IMR-90 (cell line): ENCODE measurements around the gene NMRAL1. TPM values are rescaled to one million over a fixed set of nuclear protein-coding genes. Genes with fewer than 3 reads are reported as not detected.

Source experiments
- ATAC-seq: fragments of 200-7000 bp; cut with Tn5 transposase; 2 replicates; pipeline ENCODE4 v1.9.1; 2020; ENCODE audit warnings: low read depth, mild to moderate bottlenecking, moderate library complexity
- BruUV-seq: library from RNA; stranded (reverse); fragments of 400-500 nt; replicated peaks from 2 replicates; lab custom pipeline; 2021; lab: Mats Ljungman, UMichigan
- CTCF ChIA-PET: fragments of 300-600 bp; formaldehyde crosslinking; extraction: SDS; loops from one replicate; lab custom pipeline; 2021; ENCODE audit warnings: antibody characterized with exemption; lab: Yijun Ruan, JAX
- POLR2A ChIA-PET: fragments of 300-600 bp; sonication (Branson Sonifier 250); formaldehyde crosslinking; loops from one replicate; lab custom pipeline; 2022; ENCODE audit warnings: antibody characterized with exemption; ENCODE audit not compliant: unreplicated experiment; lab: Charles Lee
- DNase-seq: peaks from one replicate; pipeline ENCODE4 v3.0.0; 2013
- H2AFZ ChIP-seq: replicated peaks from 2 replicates; pipeline ENCODE3; 2013; ENCODE audit warnings: low read length, mild to moderate bottlenecking; ENCODE audit not compliant: poor library complexity
- H2AK5ac ChIP-seq: 2 replicates; pipeline ENCODE4 v1.6.1; 2013; ENCODE audit warnings: low read depth, low read length, inconsistent platforms
- H2AK9ac ChIP-seq: replicated peaks from 2 replicates; pipeline ENCODE3; 2013; ENCODE audit warnings: mild to moderate bottlenecking, low read depth, low read length, moderate library complexity; ENCODE audit not compliant: poor library complexity
- H2BK120ac ChIP-seq: 2 replicates; pipeline ENCODE4 v1.6.1; 2013; ENCODE audit warnings: low read depth, low read length, inconsistent platforms
- H2BK15ac ChIP-seq: 3 replicates; pipeline ENCODE4 v1.6.1; 2013; ENCODE audit warnings: low read depth, low read length, inconsistent platforms
- H2BK20ac ChIP-seq: 2 replicates; pipeline ENCODE4 v1.6.1; 2013; ENCODE audit warnings: low read depth, mild to moderate bottlenecking, inconsistent platforms, low read length, moderate library complexity
- H2BK5ac ChIP-seq: 2 replicates; pipeline ENCODE4 v1.6.1; 2013; ENCODE audit warnings: mild to moderate bottlenecking, low read depth, low read length, inconsistent platforms; ENCODE audit not compliant: poor library complexity, severe bottlenecking
- H3K14ac ChIP-seq: replicated peaks from 2 replicates; pipeline ENCODE4 v1.6.1; 2013; ENCODE audit warnings: low read depth, low read length, inconsistent platforms
- H3K18ac ChIP-seq: 2 replicates; pipeline ENCODE4 v1.6.1; 2013; ENCODE audit warnings: low read depth, low read length, control low read depth
- H3K23ac ChIP-seq: 2 replicates; pipeline ENCODE4 v1.6.1; 2013; ENCODE audit warnings: low read depth, low read length, inconsistent platforms
- H3K27ac ChIP-seq: 2 replicates; pipeline ENCODE4 v1.5.1; 2013; ENCODE audit warnings: mild to moderate bottlenecking, control low read depth, low read length; ENCODE audit not compliant: insufficient read depth
- H3K27me3 ChIP-seq: 2 replicates; pipeline ENCODE4 v1.6.1; 2013; ENCODE audit warnings: low read length; ENCODE audit not compliant: control insufficient read depth, insufficient read depth
- H3K36me3 ChIP-seq: 2 replicates; pipeline ENCODE4 v1.6.1; 2013; ENCODE audit warnings: low read length, mixed read lengths; ENCODE audit not compliant: control insufficient read depth, insufficient read depth
- H3K4ac ChIP-seq: 2 replicates; pipeline ENCODE4 v1.6.1; 2013; ENCODE audit warnings: low read depth, low read length, inconsistent platforms
- H3K4me1 ChIP-seq: 2 replicates; pipeline ENCODE4 v1.6.1; 2013; ENCODE audit warnings: low read length, mixed read lengths; ENCODE audit not compliant: control insufficient read depth, insufficient read depth
- H3K4me2 ChIP-seq: 2 replicates; pipeline ENCODE4 v1.6.1; 2013; ENCODE audit warnings: low read depth, mild to moderate bottlenecking, control low read depth, low read length, moderate library complexity
- H3K4me3 ChIP-seq: 2 replicates; pipeline ENCODE4 v1.5.1; 2013; ENCODE audit warnings: low read depth, mild to moderate bottlenecking, control low read depth, low read length, moderate library complexity; ENCODE audit not compliant: insufficient read depth
- H3K56ac ChIP-seq: 2 replicates; pipeline ENCODE4 v1.6.1; 2013; ENCODE audit warnings: low read length, inconsistent platforms; ENCODE audit not compliant: insufficient read depth; ENCODE audit errors: extremely low read depth
- H3K79me1 ChIP-seq, 2 experiments: 2 replicates each; pipeline ENCODE4 v1.6.1; 2013; ENCODE audit warnings: low read length in 2 of 2, inconsistent platforms in 1 of 2, low read depth in 1 of 2
- H3K9ac ChIP-seq: 2 replicates; pipeline ENCODE4 v1.6.1; 2013; ENCODE audit warnings: low read depth, low read length, control low read depth
- H3K9me1 ChIP-seq: 2 replicates; pipeline ENCODE4 v1.6.1; 2013; ENCODE audit warnings: low read length, inconsistent platforms; ENCODE audit not compliant: insufficient read depth
- H3K9me3 ChIP-seq: 2 replicates; pipeline ENCODE4 v1.6.1; 2013; ENCODE audit warnings: low read length; ENCODE audit not compliant: control insufficient read depth, insufficient read depth
- H4K20me1 ChIP-seq: 2 replicates; pipeline ENCODE4 v1.6.1; 2013; ENCODE audit warnings: low read length, inconsistent platforms; ENCODE audit not compliant: insufficient read depth
- H4K5ac ChIP-seq: 2 replicates; pipeline ENCODE4 v1.6.1; 2013; ENCODE audit warnings: mild to moderate bottlenecking, low read depth, low read length, control low read depth
- H4K8ac ChIP-seq, 2 experiments: 2 replicates each; pipeline ENCODE4 v1.6.1; 2013; ENCODE audit warnings: low read depth in 2 of 2, low read length in 2 of 2, control low read depth in 1 of 2, inconsistent platforms in 1 of 2
- H4K91ac ChIP-seq: 2 replicates; pipeline ENCODE4 v1.6.1; 2013; ENCODE audit warnings: low read depth, low read length, inconsistent platforms; ENCODE audit not compliant: insufficient read depth
- CHD1 ChIP-seq: IDR thresholded peaks from 2 replicates; pipeline ENCODE4 v1.6.1; 2012; ENCODE audit warnings: low read depth, low read length, improper control_type of control experiment
- MAZ ChIP-seq: IDR thresholded peaks from 2 replicates; pipeline ENCODE4 v1.6.1; 2012; ENCODE audit warnings: low read depth, mild to moderate bottlenecking, low read length, improper control_type of control experiment, moderate library complexity, borderline replicate concordance
- NFE2L2 ChIP-seq: fragments of 150-350 bp; IDR thresholded peaks from 2 replicates; pipeline ENCODE4 v1.6.1; 2016; ENCODE audit warnings: low read depth, mild to moderate bottlenecking, low read length
- RCOR1 ChIP-seq: IDR thresholded peaks from 2 replicates; pipeline ENCODE4 v1.6.1; 2012; ENCODE audit warnings: mild to moderate bottlenecking, low read length, improper control_type of control experiment; ENCODE audit not compliant: insufficient replicate concordance
- SMC3 ChIP-seq: fragments of 150-350 bp; IDR thresholded peaks from 2 replicates; pipeline ENCODE4 v1.6.1; 2016; ENCODE audit warnings: low read depth, mild to moderate bottlenecking, antibody characterized with exemption, low read length, moderate library complexity
- USF2 ChIP-seq: fragments of 150-350 bp; IDR thresholded peaks from 2 replicates; pipeline ENCODE4 v1.6.1; 2017; ENCODE audit warnings: mild to moderate bottlenecking, antibody characterized with exemption, low read length, low read depth
- WGBS, 2 experiments: methylation state at CpG; one replicate each; pipeline versions ENCODE4 v1.1.5 to v1.1.7; 2013; ENCODE audit warnings: missing lambda C conversion rate in 2 of 2; ENCODE audit not compliant: insufficient read length in 1 of 2; ENCODE audit errors: extremely low coverage in 2 of 2; 5-methylcytosine and 5-hydroxymethylcytosine counted together
- dilution Hi-C: fragments of 300-500 bp; cut with HindIII; formaldehyde crosslinking; loops from one replicate; pipeline ENCODE4 v1.14.3; 2018; ENCODE audit warnings: low sequenced_read_pairs; ENCODE audit not compliant: unreplicated experiment
- in situ Hi-C: fragments of 300-500 bp; cut with MboI; formaldehyde crosslinking; loops from 3 replicates; pipeline ENCODE4 v1.14.3; 2019; ENCODE audit warnings: low sequenced_read_pairs, inconsistent platforms, mixed read lengths
- intact Hi-C: fragments of 100-400 bp; cut with micrococcal nuclease; formaldehyde crosslinking; loops from 2 replicates; pipeline ENCODE4 v1.10.0; 2022
- polyA plus RNA-seq, 3 experiments: library from polyadenylated mRNA; depleted of rRNA; stranded (reverse); fragments of >200 nt; gene quantifications; 2 replicates each; pipeline ENCODE4 v1.2.3, GENCODE V29; 2012; ENCODE audit warnings: low replicate concordance in 1 of 3
- total RNA-seq: library from RNA; depleted of rRNA; stranded (reverse); fragments of >200 nt; gene quantifications from 2 replicates; pipeline ENCODE4 v1.2.3, GENCODE V29; 2012
- TF ChIP-seq, protein P1 (sequence below): conservative IDR thresholded peaks from 2 replicates; pipeline ENCODE4 v1.5.1; 2012; ENCODE audit warnings: mild to moderate bottlenecking, low read depth, low read length, improper control_type of control experiment

NMRAL1 gene
- total and polyA plus RNA-seq, 2 of the 4 experiments (the other 2 are of a cell fraction) = 48.6 to 67.6 TPM

DNA sequence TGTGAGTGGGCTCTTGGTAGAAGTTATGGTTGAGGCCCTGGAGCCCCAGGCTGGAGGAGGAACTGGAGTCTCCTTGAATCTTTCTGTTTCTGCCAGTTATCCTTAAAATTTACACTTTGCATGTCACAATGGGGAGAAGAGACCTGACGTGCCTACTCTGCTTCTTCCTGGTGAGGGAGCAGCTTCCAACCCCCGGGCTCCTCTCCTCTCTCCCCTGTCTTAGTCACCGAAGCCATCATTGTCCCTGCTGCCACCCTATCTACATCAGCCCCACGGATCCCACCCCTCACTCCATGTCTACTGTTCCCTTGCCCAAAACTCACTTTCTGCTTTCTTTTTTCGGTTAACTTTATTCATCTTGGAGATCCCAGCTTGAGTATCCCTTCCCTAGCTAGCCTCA is 31.2 kb downstream of the NMRAL1 start:
- Histone ChIP-seq H2AFZ (no peak overlapping the region), H3K9ac (no peak overlapping the region), H2BK15ac (no peak overlapping the region), H3K4me2 (no peak overlapping the region), H3K4ac (no peak overlapping the region), H2AK9ac (no peak overlapping the region), H3K9me1 (no peaks in the 10 kb centered on the region), H3K4me3 (no peak overlapping the region), H3K27me3 (no peaks in the 10 kb centered on the region), H3K4me1 (no peaks in the 10 kb centered on the region), H3K79me1 (peaks cover 9 to 11% of the 10 kb centered on the region in 2 experiments; a peak in 2 of 4 replicates), H4K91ac (no peak overlapping the region), H2BK20ac (no peak overlapping the region), H4K5ac (no peak overlapping the region), H3K18ac (no peak overlapping the region), H2BK5ac (no peak overlapping the region), H2BK120ac (no peak overlapping the region), H3K27ac (no peak overlapping the region), H4K8ac (no peak overlapping the region), H3K56ac (no peak overlapping the region), H3K23ac (no peak overlapping the region), H3K14ac (no peak overlapping the region), H3K36me3 (peaks cover 58% of the 10 kb centered on the region), H4K20me1 (no peaks in the 10 kb centered on the region), H2AK5ac (no peak overlapping the region), H3K9me3 (no peaks in the 10 kb centered on the region)
- ChIA-PET CTCF (no interaction called here), POLR2A (no interaction called here)
- WGBS, 2 experiments = 0% methylated on average over 1 of the region's 5 CpGs; no CpG with 5 or more reads in 1 of the 2 experiments
- intact Hi-C loops (no loop called here), in situ Hi-C loops (no loop called here), dilution Hi-C loops (no loop called here)
- TF ChIP-seq SMC3 (no peak), CHD1 (no peak), MAZ (no peak), USF2 (no peak), NFE2L2 (no peak), RCOR1 (no peak)
- TF ChIP-seq, protein P1, sequence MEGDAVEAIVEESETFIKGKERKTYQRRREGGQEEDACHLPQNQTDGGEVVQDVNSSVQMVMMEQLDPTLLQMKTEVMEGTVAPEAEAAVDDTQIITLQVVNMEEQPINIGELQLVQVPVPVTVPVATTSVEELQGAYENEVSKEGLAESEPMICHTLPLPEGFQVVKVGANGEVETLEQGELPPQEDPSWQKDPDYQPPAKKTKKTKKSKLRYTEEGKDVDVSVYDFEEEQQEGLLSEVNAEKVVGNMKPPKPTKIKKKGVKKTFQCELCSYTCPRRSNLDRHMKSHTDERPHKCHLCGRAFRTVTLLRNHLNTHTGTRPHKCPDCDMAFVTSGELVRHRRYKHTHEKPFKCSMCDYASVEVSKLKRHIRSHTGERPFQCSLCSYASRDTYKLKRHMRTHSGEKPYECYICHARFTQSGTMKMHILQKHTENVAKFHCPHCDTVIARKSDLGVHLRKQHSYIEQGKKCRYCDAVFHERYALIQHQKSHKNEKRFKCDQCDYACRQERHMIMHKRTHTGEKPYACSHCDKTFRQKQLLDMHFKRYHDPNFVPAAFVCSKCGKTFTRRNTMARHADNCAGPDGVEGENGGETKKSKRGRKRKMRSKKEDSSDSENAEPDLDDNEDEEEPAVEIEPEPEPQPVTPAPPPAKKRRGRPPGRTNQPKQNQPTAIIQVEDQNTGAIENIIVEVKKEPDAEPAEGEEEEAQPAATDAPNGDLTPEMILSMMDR = no peak
- ATAC-seq (no peak), DNase-seq (no peak)
- BruUV-seq = no TSS peak
